H1 (cell line): ENCODE data around the gene PAX6. TPM values are rescaled to one million over a fixed set of nuclear protein-coding genes. Genes with fewer than 3 reads are reported as not detected.
A peak's percentile ranks its signal among the peaks of the same experiment; 100 is the strongest.

ENCODE experiments used
- BACH1 ChIP-seq: IDR thresholded peaks from 2 replicates; pipeline ENCODE4 v1.6.1; 2012; ENCODE audit warnings: low read length, improper control_type of control experiment
- BRCA1 ChIP-seq: IDR thresholded peaks from 2 replicates; pipeline ENCODE4 v1.6.1; 2012; ENCODE audit warnings: low read depth, low read length, improper control_type of control experiment
- CBX5 ChIP-seq: fragments of 300-800, 300-1000 bp; sonication (generic); IDR thresholded peaks from 2 replicates; pipeline ENCODE4 v1.7.1; 2016; ENCODE audit warnings: antibody characterized with exemption, low read length, low read depth
- EZH2 ChIP-seq: fragments of 200-600 bp; sonication (generic); IDR thresholded peaks from 2 replicates; pipeline ENCODE4 v1.7.1; 2012; ENCODE audit warnings: low read depth, mild to moderate bottlenecking, moderate library complexity, low read length, inconsistent platforms; ENCODE audit not compliant: severe bottlenecking
- NANOG ChIP-seq: IDR thresholded peaks from 2 replicates; pipeline ENCODE4 v1.6.1; 2011; ENCODE audit warnings: low read length, low read depth, mild to moderate bottlenecking, inconsistent platforms; ENCODE audit not compliant: insufficient read depth, poor library complexity, severe bottlenecking
- NRF1 ChIP-seq: IDR thresholded peaks from 2 replicates; pipeline ENCODE4 v1.6.1; 2011; ENCODE audit warnings: mild to moderate bottlenecking, low read depth, low read length, improper control_type of control experiment
- PHF8 ChIP-seq: fragments of 200-600 bp; sonication (generic); conservative IDR thresholded peaks from 2 replicates; pipeline ENCODE4 v1.7.1; 2012; ENCODE audit warnings: low read depth, mild to moderate bottlenecking, inconsistent platforms, low read length, moderate library complexity
- POU5F1 ChIP-seq: IDR thresholded peaks from 2 replicates; pipeline ENCODE4 v1.6.1; 2011; ENCODE audit warnings: low read depth, mild to moderate bottlenecking, low read length, moderate library complexity
- RAD21 ChIP-seq, 2 experiments: IDR thresholded peaks in 1 of 2; conservative IDR thresholded peaks in 1 of 2; 2 replicates each; pipeline ENCODE4 v1.6.1; 2011; ENCODE audit warnings: low read depth in 2 of 2, low read length in 2 of 2, improper control_type of control experiment in 1 of 2, inconsistent platforms in 1 of 2, mild to moderate bottlenecking in 1 of 2, moderate library complexity in 1 of 2
- RNF2 ChIP-seq: fragments of 200-900, 300-1000 bp; sonication (generic); IDR thresholded peaks from 2 replicates; pipeline ENCODE4 v1.7.1; 2016; ENCODE audit warnings: borderline replicate concordance, low read depth, mild to moderate bottlenecking, antibody characterized with exemption, low read length; ENCODE audit not compliant: poor library complexity, severe bottlenecking; ENCODE audit errors: missing control alignments
- RXRA ChIP-seq: IDR thresholded peaks from 2 replicates; pipeline ENCODE4 v1.6.1; 2011; ENCODE audit warnings: low read depth, mild to moderate bottlenecking, low read length, moderate library complexity; ENCODE audit not compliant: insufficient read depth
- SIX5 ChIP-seq: IDR thresholded peaks from 2 replicates; pipeline ENCODE4 v1.6.1; 2011; ENCODE audit warnings: mild to moderate bottlenecking, low read depth, low read length
- SP2 ChIP-seq: IDR thresholded peaks from 2 replicates; pipeline ENCODE4 v1.6.1; 2012; ENCODE audit warnings: mild to moderate bottlenecking, low read length, inconsistent platforms
- SUZ12 ChIP-seq: fragments of 200-600 bp; sonication (generic); IDR thresholded peaks from 2 replicates; pipeline ENCODE4 v1.6.1; 2012; ENCODE audit warnings: mild to moderate bottlenecking, inconsistent platforms, low read length, moderate library complexity, mixed read lengths
- TAF7 ChIP-seq: optimal IDR thresholded peaks from 2 replicates; pipeline ENCODE3; 2011; ENCODE audit warnings: low read depth, mild to moderate bottlenecking, inconsistent platforms, low read length, moderate library complexity, borderline replicate concordance
- polyA plus RNA-seq, 7 experiments: library from polyadenylated mRNA; depleted of rRNA in 3 of 7; stranded (reverse) in 5 of 7; unstranded in 2 of 7; fragments of >200 nt in 5 of 7; fragments of 200-250 nt in 2 of 7; gene quantifications; 1 replicate in 5 of 7; 2 replicates in 1 of 7; 4 replicates in 1 of 7; pipeline versions ENCODE4 v1.2.1 to v1.2.3, GENCODE V29; 2011 to 2013; ENCODE audit warnings: missing spikeins in 2 of 7, mixed read lengths in 2 of 7
- total RNA-seq: library from RNA; stranded (reverse); fragmentation: NEBNext Ultra II Directional; extraction: Animal tissue kit (Norgen Biotek cat#: 25700); gene quantifications from 2 replicates; pipeline ENCODE4 v1.2.1, GENCODE V29; 2021

The PAX6 gene
- total and polyA plus RNA-seq, 2 of the 8 experiments (the other 6 are each of a cell fraction or from before 2014, with no cell fraction given) = 0.30 to 0.65 TPM

DNA sequence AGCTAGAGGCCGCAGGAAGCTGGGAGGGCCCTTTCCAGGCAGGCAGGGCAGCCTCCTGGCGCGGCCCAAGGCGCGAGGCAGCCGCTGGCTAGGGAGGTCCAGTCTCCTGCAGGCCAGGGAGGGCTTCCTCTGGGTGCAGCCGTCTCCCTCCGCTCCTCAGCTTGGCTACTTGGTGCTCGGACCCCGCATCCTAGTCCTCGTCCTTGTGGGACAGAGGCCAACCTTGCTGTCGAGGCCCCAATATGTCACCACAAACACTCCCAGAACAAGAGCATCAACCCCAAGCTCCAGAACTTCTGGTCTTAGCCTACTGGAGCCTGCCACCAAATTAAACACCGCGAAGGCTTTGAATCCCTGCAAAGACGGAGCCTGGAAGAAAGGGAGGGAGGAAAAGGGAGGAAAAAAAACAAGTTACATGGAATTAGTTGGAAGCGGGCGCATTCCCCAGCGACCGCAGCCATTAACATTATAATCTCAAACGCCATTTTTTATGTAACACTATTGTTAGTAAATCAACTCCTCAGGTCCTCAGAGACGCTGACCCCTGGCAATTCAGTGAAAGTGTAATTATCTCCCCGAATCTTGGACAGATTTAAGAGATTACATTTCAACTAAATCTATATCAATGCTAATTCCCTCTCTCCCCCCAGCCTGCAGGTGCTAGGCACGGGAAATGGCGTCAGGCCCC is 12.7 kb upstream of the PAX6 start (continued):
- TF ChIP-seq EZH2 (no peak), NRF1 (no peak), TAF7 (no peak), RNF2 (no peak), SP2 (no peak), POU5F1 (no peak), RXRA (no peak), BACH1 (no peak), BRCA1 (no peak), NANOG (no peak), PHF8 (no peak), SIX5 (no peak), CBX5 (no peak), SUZ12 (peak; percentile 12), RAD21 (IDR thresholded peaks at IDR 0.05 in 1 of 2, conservative IDR thresholded peaks at IDR 0.05 in 1 of 2; ENCODE audit: low read depth in 2 of 2, low read length in 2 of 2) (no peak)
